Activated gamma-delta T cell (primary cell): Measurements from ENCODE around the gene TWSG1.
"Not testable (repeated sequence)": the region's sequence is repeated elsewhere in the genome, so short reads cannot be mapped to it uniquely, and the experiment has no call there.

ENCODE experiments used
- DNase-seq: peaks from one replicate; lab custom pipeline; 2025; lab: John Stamatoyannopoulos, UW

TWSG1 gene

GRCh38 chr18:9389706-9390105 is 55.1 kb downstream of the TWSG1 start:
- DNase-seq = no peak

- no peak for DNase-seq
Measured at GRCh38 chr18:9392726-9393125, 58.2 kb downstream of the TWSG1 start.

GRCh38 chr18:9394046-9394445 is 59.5 kb downstream of the TWSG1 start:
- DNase-seq = no peak

GRCh38 chr18:9400197-9400596 is 65.6 kb downstream of the TWSG1 start:
- DNase-seq = no peak

GRCh38 chr18:9401176-9401575 is 66.6 kb downstream of the TWSG1 start:
- no peak for DNase-seq

GRCh38 chr18:9402358-9403007 is 67.9 kb downstream of the TWSG1 start:
- not testable (repeated sequence) for DNase-seq

GRCh38 chr18:9403795-9404564 is 69.4 kb downstream of the TWSG1 start:
- no peak for DNase-seq

- DNase-seq = no peak
Measured at GRCh38 chr18:9404565-9405060, 70.0 kb downstream of the TWSG1 start.

- DNase-seq = no peak
Measured at GRCh38 chr18:9405130-9405529, 70.6 kb downstream of the TWSG1 start.

GRCh38 chr18:9405977-9406376 is 71.4 kb downstream of the TWSG1 start:
- no peak for DNase-seq

- no peak for DNase-seq
Measured at GRCh38 chr18:9410515-9410914, 75.9 kb downstream of the TWSG1 start.

GRCh38 chr18:9413576-9413975 is 79.0 kb downstream of the TWSG1 start:
- no peak for DNase-seq

- no peak for DNase-seq
Measured at GRCh38 chr18:9416563-9417072, 82.0 kb downstream of the TWSG1 start.

- DNase-seq = no peak
Measured at GRCh38 chr18:9417073-9417851, 82.7 kb downstream of the TWSG1 start.

- DNase-seq = no peak
Measured at GRCh38 chr18:9418047-9418690, 83.6 kb downstream of the TWSG1 start.

GRCh38 chr18:9419956-9420631 is 85.5 kb downstream of the TWSG1 start:
- no peak for DNase-seq

- no peak for DNase-seq
Measured at GRCh38 chr18:9421096-9421900, 86.7 kb downstream of the TWSG1 start.

- DNase-seq = no peak
Measured at GRCh38 chr18:9421901-9422327, 87.3 kb downstream of the TWSG1 start.

GRCh38 chr18:9422816-9423519 is 88.4 kb downstream of the TWSG1 start:
- no peak for DNase-seq

GRCh38 chr18:9423648-9424047 is 89.1 kb downstream of the TWSG1 start:
- not testable (repeated sequence) for DNase-seq
